ENCODE measurements around the gene NRP2.

NRP2 gene

GRCh38 chr2:205719847-205720246, 37.5 kb downstream of the NRP2 start:
- TF ChIP-seq CTCF (IDR thresholded peaks at IDR 0.05; ENCODE audit: low read depth, low read length): no peak
- no peak overlapping the region for H3K4me3 ChIP-seq (replicated peaks in 1 of 2; ENCODE audit: low read depth in 2 of 2, low read length in 2 of 2)
- DNase-seq (ENCODE audit: low read depth in 2 of 2): no peak

- H3K4me3 ChIP-seq (replicated peaks in 1 of 2; ENCODE audit: low read depth in 2 of 2, low read length in 2 of 2): no peak overlapping the region
- DNase-seq (ENCODE audit: low read depth in 2 of 2): no peak
- no peak for TF ChIP-seq CTCF (IDR thresholded peaks at IDR 0.05; ENCODE audit: low read depth, low read length)
Measured at GRCh38 chr2:205720451-205720902, 38.2 kb downstream of the NRP2 start.

- no peak overlapping the region for H3K4me3 ChIP-seq (replicated peaks in 1 of 2; ENCODE audit: low read depth in 2 of 2, low read length in 2 of 2)
- TF ChIP-seq CTCF (IDR thresholded peaks at IDR 0.05; ENCODE audit: low read depth, low read length): peak; percentile 30
Measured at GRCh38 chr2:205721057-205721449, 38.8 kb downstream of the NRP2 start.

GRCh38 chr2:205722283-205722918, 40.1 kb downstream of the NRP2 start:
- DNase-seq (ENCODE audit: low read depth in 2 of 2): no peak
- no peak overlapping the region for H3K4me3 ChIP-seq (replicated peaks in 1 of 2; ENCODE audit: low read depth in 2 of 2, low read length in 2 of 2)
- no peak for TF ChIP-seq CTCF (IDR thresholded peaks at IDR 0.05; ENCODE audit: low read depth, low read length)

More at GRCh38 chr2:205721057-205721449, 38.8 kb downstream of the NRP2 start:
- no peak for DNase-seq (ENCODE audit: low read depth in 2 of 2)

GRCh38 chr2:205723179-205723578, 40.9 kb downstream of the NRP2 start:
- H3K4me3 ChIP-seq (replicated peaks in 1 of 2; ENCODE audit: low read depth in 2 of 2, low read length in 2 of 2): no peak overlapping the region
- no peak for TF ChIP-seq CTCF (IDR thresholded peaks at IDR 0.05; ENCODE audit: low read depth, low read length)
- DNase-seq (ENCODE audit: low read depth in 2 of 2): peak; percentile 46 to 53

- TF ChIP-seq CTCF (IDR thresholded peaks at IDR 0.05; ENCODE audit: low read depth, low read length): no peak
- DNase-seq (ENCODE audit: low read depth in 2 of 2): no peak
- H3K4me3 ChIP-seq (replicated peaks in 1 of 2; ENCODE audit: low read depth in 2 of 2, low read length in 2 of 2): no peak overlapping the region
Measured at GRCh38 chr2:205725059-205725458, 42.8 kb downstream of the NRP2 start.

- DNase-seq (ENCODE audit: low read depth in 2 of 2): no peak
- no peak overlapping the region for H3K4me3 ChIP-seq (replicated peaks in 1 of 2; ENCODE audit: low read depth in 2 of 2, low read length in 2 of 2)
- TF ChIP-seq CTCF (IDR thresholded peaks at IDR 0.05; ENCODE audit: low read depth, low read length): no peak
Measured at GRCh38 chr2:205726506-205726905, 44.2 kb downstream of the NRP2 start.

Measured in cardiac fibroblast (primary cell).